ENCODE results near the gene QARS1. TPM values are rescaled to one million over a fixed set of nuclear protein-coding genes. Genes with fewer than 3 reads are reported as not detected.

QARS1 gene
- total RNA-seq, 4 donors from 2014 or later, result 297 to 451 (median 380) TPM

DNA sequence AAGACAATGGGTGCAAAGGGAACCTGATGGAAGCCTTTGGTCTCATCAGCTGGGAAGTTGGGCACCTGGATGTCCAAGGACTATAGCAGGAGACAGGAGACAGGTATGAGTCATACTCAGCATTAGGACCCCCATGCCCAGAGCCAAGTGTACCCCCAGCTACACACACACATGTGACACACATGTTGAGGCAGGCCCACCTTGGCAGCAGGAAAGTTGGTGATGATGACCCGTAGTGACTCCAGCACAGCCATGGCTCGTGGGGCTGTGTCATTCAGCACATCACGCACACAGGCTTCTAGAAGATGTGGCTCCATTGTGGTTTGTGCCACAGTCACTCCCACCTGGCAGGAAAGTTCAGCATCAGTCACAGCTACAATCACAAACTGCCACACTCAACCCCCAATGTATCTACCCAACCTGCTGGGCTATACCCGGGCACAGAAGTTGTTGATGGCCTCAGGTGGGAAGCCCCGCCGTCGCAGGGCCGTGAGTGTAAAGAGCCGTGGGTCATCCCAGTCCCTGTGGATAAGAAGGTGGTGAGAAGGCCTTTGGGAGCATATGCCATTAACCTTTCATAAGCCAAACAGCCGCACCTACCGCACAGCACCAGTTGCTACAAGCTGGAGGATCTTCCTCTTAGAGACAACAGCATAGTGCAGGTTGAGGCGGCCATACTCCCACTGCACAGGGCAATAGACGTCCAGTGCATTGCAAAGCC lies 5.5 kb downstream of the QARS1 start:
- no peaks in the 10 kb centered on the region for H3K9me3 ChIP-seq
- no peak for DNase-seq (ENCODE audit: low spot score in 2 of 2)
- peaks cover 64% of the 10 kb centered on the region for H3K36me3 ChIP-seq
- no peak overlapping the region for H3K27ac ChIP-seq
- peaks cover 20% of the 10 kb centered on the region for H3K4me1 ChIP-seq
- no peak for TF ChIP-seq EP300 (IDR thresholded peaks at IDR 0.05)
- TF ChIP-seq, protein P1, sequence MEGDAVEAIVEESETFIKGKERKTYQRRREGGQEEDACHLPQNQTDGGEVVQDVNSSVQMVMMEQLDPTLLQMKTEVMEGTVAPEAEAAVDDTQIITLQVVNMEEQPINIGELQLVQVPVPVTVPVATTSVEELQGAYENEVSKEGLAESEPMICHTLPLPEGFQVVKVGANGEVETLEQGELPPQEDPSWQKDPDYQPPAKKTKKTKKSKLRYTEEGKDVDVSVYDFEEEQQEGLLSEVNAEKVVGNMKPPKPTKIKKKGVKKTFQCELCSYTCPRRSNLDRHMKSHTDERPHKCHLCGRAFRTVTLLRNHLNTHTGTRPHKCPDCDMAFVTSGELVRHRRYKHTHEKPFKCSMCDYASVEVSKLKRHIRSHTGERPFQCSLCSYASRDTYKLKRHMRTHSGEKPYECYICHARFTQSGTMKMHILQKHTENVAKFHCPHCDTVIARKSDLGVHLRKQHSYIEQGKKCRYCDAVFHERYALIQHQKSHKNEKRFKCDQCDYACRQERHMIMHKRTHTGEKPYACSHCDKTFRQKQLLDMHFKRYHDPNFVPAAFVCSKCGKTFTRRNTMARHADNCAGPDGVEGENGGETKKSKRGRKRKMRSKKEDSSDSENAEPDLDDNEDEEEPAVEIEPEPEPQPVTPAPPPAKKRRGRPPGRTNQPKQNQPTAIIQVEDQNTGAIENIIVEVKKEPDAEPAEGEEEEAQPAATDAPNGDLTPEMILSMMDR (IDR thresholded peaks at IDR 0.05), result no peak
- TF ChIP-seq POLR2AphosphoS5 (IDR thresholded peaks at IDR 0.05), result no peak
- no peak for TF ChIP-seq POLR2A (IDR thresholded peaks at IDR 0.05)
- H3K4me3 ChIP-seq, result no peak overlapping the region
- WGBS, result 89% methylated on average over 10 of the region's 13 CpGs
- no peaks in the 10 kb centered on the region for H3K27me3 ChIP-seq

DNA sequence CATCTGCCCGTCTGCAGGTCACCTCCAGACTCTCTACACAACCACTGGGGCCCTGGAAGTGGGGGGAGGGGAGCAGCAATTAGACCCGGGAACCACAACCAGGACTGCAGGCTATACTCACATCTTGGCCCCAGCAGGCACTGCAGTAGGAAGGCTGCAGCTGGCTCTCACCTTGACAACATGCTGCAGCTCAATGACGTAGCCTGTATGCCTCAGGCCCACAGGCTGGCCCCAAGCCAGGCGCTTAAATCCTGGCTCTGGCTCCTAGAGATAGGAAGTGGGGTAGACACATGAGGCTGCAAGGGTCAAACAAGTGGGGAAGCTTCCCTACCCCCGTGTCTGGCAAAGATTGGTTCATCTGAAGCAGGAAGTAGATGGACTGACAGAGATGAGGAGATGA lies 6.1 kb downstream of the QARS1 start:
- H3K36me3 ChIP-seq, result peaks cover 64% of the 10 kb centered on the region
- 78% methylated on average over 1 of the region's 5 CpGs for WGBS
- TF ChIP-seq POLR2AphosphoS5 (IDR thresholded peaks at IDR 0.05) (no peak), EP300 (IDR thresholded peaks at IDR 0.05) (no peak), POLR2A (IDR thresholded peaks at IDR 0.05) (no peak)
- TF ChIP-seq, protein P1 (IDR thresholded peaks at IDR 0.05), result no peak
- no peak for DNase-seq (ENCODE audit: low spot score in 2 of 2)
- H3K4me1 ChIP-seq, result peaks cover 14% of the 10 kb centered on the region
- no peak overlapping the region for H3K27ac ChIP-seq
- H3K9me3 ChIP-seq, result no peaks in the 10 kb centered on the region
- no peak overlapping the region for H3K4me3 ChIP-seq
- no peaks in the 10 kb centered on the region for H3K27me3 ChIP-seq

- Histone ChIP-seq H3K4me3 (peak within 1 kb of the TSS; percentile 81), H3K27me3 (no peaks in the 10 kb centered on the region), H3K36me3 (peaks cover 24% of the 10 kb centered on the region), H3K9me3 (no peaks in the 10 kb centered on the region), H3K27ac (peak within 1 kb of the TSS; percentile 98), H3K4me1 (peaks cover 43% of the 10 kb centered on the region)
- WGBS, result 0% methylated on average over 2 of the region's 65 CpGs
- peak in 1 of 2 donors; percentile 69 for TF ChIP-seq POLR2A (IDR thresholded peaks at IDR 0.05)
- TF ChIP-seq, protein P1 (IDR thresholded peaks at IDR 0.05), result peak; percentile 27 to 63
- TF ChIP-seq POLR2AphosphoS5 (IDR thresholded peaks at IDR 0.05), result peak in 2 of 3 donors; percentile 74 to 87
- TF ChIP-seq EP300 (IDR thresholded peaks at IDR 0.05), result no peak
- peak; percentile 98 to 99 for DNase-seq (ENCODE audit: low spot score in 2 of 2)
These were observed 10.4 kb downstream of the QARS1 start, which contains the start of gene QRICH1 for GRCh38 chr3:49093853-49094767. TSS of gene QRICH1 (minus strand) at chr3:49094071. CDS start at chr3:49077017, 17,054 bp downstream.

GRCh38 chr3:49092938-49093852 lies 11.4 kb downstream of the QARS1 start:
- Histone ChIP-seq H3K27ac (peak overlapping the region; percentile 98), H3K27me3 (no peaks in the 10 kb centered on the region), H3K36me3 (peaks cover 15% of the 10 kb centered on the region), H3K4me3 (peak overlapping the region; percentile 81), H3K4me1 (peaks cover 43% of the 10 kb centered on the region), H3K9me3 (no peaks in the 10 kb centered on the region)
- TF ChIP-seq, protein P1 (IDR thresholded peaks at IDR 0.05), result no peak
- TF ChIP-seq EP300 (IDR thresholded peaks at IDR 0.05) (no peak), POLR2A (IDR thresholded peaks at IDR 0.05) (no peak), POLR2AphosphoS5 (IDR thresholded peaks at IDR 0.05) (no peak)
- under 1% methylated on average over 23 of the region's 86 CpGs for WGBS
- peak; percentile 83 to 85 for DNase-seq (ENCODE audit: low spot score in 2 of 2)

Measured in suprapubic skin (tissue), 4 donors.